ENCODE data around the gene CENPO. TPM values are rescaled to one million over a fixed set of nuclear protein-coding genes. Genes with fewer than 3 reads are reported as not detected.

CENPO gene
- polyA plus RNA-seq, 2 of the 4 experiments (the other 2 are of a cell fraction) = 49.6 to 62.0 TPM

GRCh38 chr2:24826773-24827145, 33.5 kb downstream of the CENPO start:
- no peak for FAIRE-seq
- DNase-seq (ENCODE audit: low read depth in 1 of 2, low spot score in 1 of 2) = no peak
- TF ChIP-seq HOXB5 (CRISPR knock-in tag; IDR thresholded peaks at IDR 0.05) (no peak), ZNF302 (CRISPR knock-in tag; IDR thresholded peaks at IDR 0.05) (no peak), CBX8 (IDR thresholded peaks at IDR 0.05) (no peak), JUN (IDR thresholded peaks at IDR 0.05) (no peak), CTCF (IDR thresholded peaks at IDR 0.05) (no peak), ELK1 (IDR thresholded peaks at IDR 0.05; ENCODE audit: low read depth, low read length) (no peak), RCOR1 (IDR thresholded peaks at IDR 0.05; ENCODE audit: low read depth, low read length) (no peak), EHF (CRISPR knock-in tag; IDR thresholded peaks at IDR 0.05) (no peak), EHMT2 (IDR thresholded peaks at IDR 0.05; ENCODE audit: low read depth) (no peak), SMC3 (IDR thresholded peaks at IDR 0.05) (no peak)
- CTCF ChIA-PET = interaction anchor here (0.8 to 15.3 kb wide), 37 partner anchors 8 to 742 kb away, joined by 3 to 252 read pairs (median 6); partner anchors contain the start of genes CENPO, PTRHD1 and TP53I3
- no peaks in the 10 kb centered on the region for H3K9me3 ChIP-seq
- H3K4me1 ChIP-seq = 0 out of 3 replicates have a peak, but pooled peaks cover 2% of the 10 kb centered on the region
- peak in 1 of 2 experiments; percentile 22; a peak in 2 of 6 replicates for ATAC-seq
- WGBS (ENCODE audit: missing lambda C conversion rate) = 79% methylated on average over 5 of the region's 5 CpGs
- POLR2A ChIA-PET = no interaction called here
- no peak overlapping the region; a peak in 1 of 6 replicates for H3K27ac ChIP-seq
- no peak overlapping the region for H3K4me3 ChIP-seq
- no peak overlapping the region for H3K4me2 ChIP-seq

- peak; percentile 63 for FAIRE-seq
- CTCF ChIA-PET = interaction anchor here (0.5 to 15.3 kb wide), 75 partner anchors 8 to 1003 kb away, joined by 3 to 252 read pairs (median 4); partner anchors contain the start of genes CENPO, ITSN2, PTRHD1 and TP53I3
- Histone ChIP-seq H3K9me3 (no peaks in the 10 kb centered on the region), H3K4me1 (0 out of 3 replicates have a peak, but pooled peaks cover 2% of the 10 kb centered on the region), H3K27ac (peak overlapping the region in 1 of 2 experiments; percentile 1; a peak in 1 of 6 replicates), H3K4me3 (no peak overlapping the region), H3K4me2 (no peak overlapping the region)
- peak; percentile 84 to 91 for ATAC-seq
- TF ChIP-seq CTCF (IDR thresholded peaks at IDR 0.05) (peak; percentile 93), MAX (IDR thresholded peaks at IDR 0.05) (peak; percentile 21; the same call in 1 of the 2 replicates), JUN (IDR thresholded peaks at IDR 0.05) (peak in 1 of 2 experiments; percentile 25; a peak in 1 of 5 replicates), JUNB (IDR thresholded peaks at IDR 0.05) (no peak), BCL3 (IDR thresholded peaks at IDR 0.05) (no peak), RAD21 (conservative IDR thresholded peaks at IDR 0.05 in 1 of 2, IDR thresholded peaks at IDR 0.05 in 1 of 2) (peak; percentile 95 to 97), SMC3 (IDR thresholded peaks at IDR 0.05) (peak; percentile 93)
- DNase-seq (ENCODE audit: low read depth in 1 of 2, low spot score in 1 of 2) = peak; percentile 90 to 95
- WGBS (ENCODE audit: missing lambda C conversion rate) = 29% methylated on average over 23 of the region's 30 CpGs
- POLR2A ChIA-PET = interaction anchor here (0.6 to 1.3 kb wide), 2 partner anchors 11 to 35 kb away, joined by 8 read pairs; partner anchors contain the start of genes CENPO and PTRHD1
These were observed 34.4 kb downstream of the CENPO start for GRCh38 chr2:24827321-24828237.
